Right lobe of liver (tissue), 6 donors: ENCODE data around the gene NOS1AP. TPM values are rescaled to one million over a fixed set of nuclear protein-coding genes. Genes with fewer than 3 reads are reported as not detected.

ENCODE experiments used
- ATAC-seq, 4 donors: fragments of 200-7000 bp; cut with Tn5 transposase; one replicate each; pipeline ENCODE4 v1.9.1; 2020; ENCODE audit warnings: mild to moderate bottlenecking in 4 of 4, moderate library complexity in 4 of 4
- DNase-seq, 3 donors: peaks; one replicate each; pipeline ENCODE4 v3.0.0-alpha.2; 2020
- H3K27ac ChIP-seq, 3 donors: fragments of 200-600 bp; one replicate each; pipeline ENCODE4 v1.8.0; 2022
- H3K27me3 ChIP-seq, 2 donors: fragments of 200-600 bp; one replicate each; pipeline ENCODE4 v1.8.0; 2022
- H3K36me3 ChIP-seq, 4 donors: fragments of 200-600 bp; sonication (generic) in 1 of 4; one replicate each; pipeline versions ENCODE4 v1.5.1 to v1.8.0; 2017 to 2022; ENCODE audit warnings: control low read depth in 1 of 4
- H3K4me1 ChIP-seq, 4 donors: fragments of 200-600 bp; sonication (generic) in 1 of 4; one replicate each; pipeline versions ENCODE4 v1.5.1 to v1.8.0; 2017 to 2022; ENCODE audit warnings: control low read depth in 1 of 4
- H3K4me3 ChIP-seq, 3 donors: fragments of 200-600 bp; one replicate each; pipeline ENCODE4 v1.8.0; 2022
- H3K9me3 ChIP-seq, 4 donors: fragments of 200-600 bp; sonication (generic) in 1 of 4; one replicate each; pipeline versions ENCODE4 v1.5.1 to v1.8.0; 2017 to 2022; ENCODE audit warnings: control low read depth in 1 of 4
- POLR2A ChIP-seq: fragments of 450-650 bp; IDR thresholded peaks from one replicate; pipeline ENCODE4 v1.6.1; 2017; ENCODE audit warnings: antibody characterized with exemption, mild to moderate bottlenecking
- WGBS: methylation state at CpG from one replicate; pipeline ENCODE4 v1.1.6; 2018; ENCODE audit warnings: low coverage, low lambda C conversion rate; ENCODE audit not compliant: insufficient coverage; ENCODE audit errors: missing lambda C conversion rate; 5-methylcytosine and 5-hydroxymethylcytosine counted together
- intact Hi-C, 2 donors: fragments of 100-400 bp; cut with DNase I; formaldehyde crosslinking; loops; one replicate each; pipeline versions ENCODE4 v1.11.2 to v1.14.1; 2022
- long read RNA-seq: library from polyadenylated mRNA; unstranded; transcript quantifications from one replicate; pipeline ENCODE4 v2.0.0, GENCODE V29; 2019
- total RNA-seq, 6 experiments: library from RNA; depleted of rRNA in 2 of 6; stranded (reverse); fragments of >200 nt in 2 of 6; fragmentation: NEBNext Ultra II Directional in 3 of 6; extraction: Animal tissue kit (Norgen Biotek cat#: 25700) in 3 of 6; gene quantifications; one replicate each; pipeline versions ENCODE4 v1.1.0 to v1.2.4, GENCODE V29; 2016 to 2023
- TF ChIP-seq, protein P1 (sequence below), 4 donors: fragments of 200-600 bp in 3 of 4; fragments of 450-650 bp in 1 of 4; IDR thresholded peaks; one replicate each; pipeline versions ENCODE4 v1.5.1 to v1.8.0; 2016 to 2022; ENCODE audit warnings: antibody characterized with exemption in 4 of 4, mild to moderate bottlenecking in 2 of 4
- donor health status: DM: no; HTN: yes; CAD: no.
- donor health status: DM: no; HTN: no; CAD: no.
- donor health status: DM: no; HTN: no; CAD: no.
- donor health status: DM: no; HTN: yes; CAD: no.
- donor health status: DM: no; HTN: yes; CAD: no.

The NOS1AP gene
- total RNA-seq: 10 to 100 TPM in 3 of 6 experiments, 1 to 10 TPM in 3; 4.7 to 24.8 (median 11.6) TPM
- long read RNA-seq, partial matches to known transcripts: 2 of 5 reads
- long read RNA-seq, other reads (novel, unspliced or antisense): 3 of 5 reads

DNA sequence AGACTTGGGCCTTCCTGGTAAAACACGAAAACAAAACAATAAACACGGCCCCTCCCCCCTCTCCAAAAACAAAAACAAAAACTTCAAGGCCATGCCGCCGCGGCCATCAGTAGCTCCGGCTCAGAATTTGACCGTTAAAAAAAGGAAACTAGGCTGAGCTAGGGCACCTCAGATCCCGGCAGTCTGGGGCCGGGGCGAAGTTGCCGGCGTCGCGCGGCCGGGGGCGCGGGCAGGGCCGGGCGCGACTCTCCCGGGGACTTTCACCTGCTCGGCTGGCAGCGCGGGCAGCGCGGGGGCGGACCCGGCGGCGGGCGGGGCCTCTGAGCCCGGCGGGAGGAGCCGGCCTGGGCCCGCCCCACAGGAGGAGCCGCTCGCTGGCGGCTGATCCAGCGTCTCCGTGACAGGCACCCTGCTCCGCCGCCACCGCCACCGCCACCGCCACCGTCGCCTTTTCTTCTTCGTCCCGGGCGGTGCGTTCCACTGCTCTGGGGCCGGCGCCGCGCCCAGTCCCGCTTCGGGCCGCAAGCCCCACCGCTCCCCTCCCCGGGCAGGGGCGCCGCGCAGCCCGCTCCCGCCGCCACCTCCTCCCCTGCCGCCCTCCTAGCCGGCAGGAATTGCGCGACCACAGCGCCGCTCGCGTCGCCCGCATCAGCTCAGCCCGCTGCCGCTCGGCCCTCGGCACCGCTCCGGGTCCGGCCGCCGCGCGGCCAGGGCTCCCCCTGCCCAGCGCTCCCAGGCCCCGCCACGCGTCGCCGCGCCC lies at the start of gene NOS1AP:
NOS1AP (plus strand) TSS at position 358 of the 760 bp plus-strand sequence. CDS start 487 bp downstream, outside the sequence.
- Histone ChIP-seq H3K9me3 (no peaks in the 10 kb centered on the region), H3K36me3 (no peaks in the 10 kb centered on the region), H3K4me1 (peaks cover 0 to 31% (median 0%) of the 10 kb centered on the region in 4 donors), H3K4me3 (peak within 1 kb of the TSS; percentile 73 to 83 (median 74)), H3K27ac (peak within 1 kb of the TSS; percentile 69 to 85 (median 81)), H3K27me3 (no peaks in the 10 kb centered on the region)
- peak; percentile 91 for TF ChIP-seq POLR2A
- TF ChIP-seq, protein P1, sequence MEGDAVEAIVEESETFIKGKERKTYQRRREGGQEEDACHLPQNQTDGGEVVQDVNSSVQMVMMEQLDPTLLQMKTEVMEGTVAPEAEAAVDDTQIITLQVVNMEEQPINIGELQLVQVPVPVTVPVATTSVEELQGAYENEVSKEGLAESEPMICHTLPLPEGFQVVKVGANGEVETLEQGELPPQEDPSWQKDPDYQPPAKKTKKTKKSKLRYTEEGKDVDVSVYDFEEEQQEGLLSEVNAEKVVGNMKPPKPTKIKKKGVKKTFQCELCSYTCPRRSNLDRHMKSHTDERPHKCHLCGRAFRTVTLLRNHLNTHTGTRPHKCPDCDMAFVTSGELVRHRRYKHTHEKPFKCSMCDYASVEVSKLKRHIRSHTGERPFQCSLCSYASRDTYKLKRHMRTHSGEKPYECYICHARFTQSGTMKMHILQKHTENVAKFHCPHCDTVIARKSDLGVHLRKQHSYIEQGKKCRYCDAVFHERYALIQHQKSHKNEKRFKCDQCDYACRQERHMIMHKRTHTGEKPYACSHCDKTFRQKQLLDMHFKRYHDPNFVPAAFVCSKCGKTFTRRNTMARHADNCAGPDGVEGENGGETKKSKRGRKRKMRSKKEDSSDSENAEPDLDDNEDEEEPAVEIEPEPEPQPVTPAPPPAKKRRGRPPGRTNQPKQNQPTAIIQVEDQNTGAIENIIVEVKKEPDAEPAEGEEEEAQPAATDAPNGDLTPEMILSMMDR (IDR thresholded peaks at IDR 0.05): peak in 1 of 4 donors; percentile 8
- DNase-seq (peak; percentile 92 to 95 (median 93)), ATAC-seq (peak; percentile 94 to 98 (median 96))
- WGBS: 0% methylated on average over 9 of the region's 95 CpGs
- intact Hi-C loops: loop anchor here in 1 of 2 donors (10.0 kb wide), 1 partner anchor 55 kb away; no protein-coding TSS in a partner anchor

DNA sequence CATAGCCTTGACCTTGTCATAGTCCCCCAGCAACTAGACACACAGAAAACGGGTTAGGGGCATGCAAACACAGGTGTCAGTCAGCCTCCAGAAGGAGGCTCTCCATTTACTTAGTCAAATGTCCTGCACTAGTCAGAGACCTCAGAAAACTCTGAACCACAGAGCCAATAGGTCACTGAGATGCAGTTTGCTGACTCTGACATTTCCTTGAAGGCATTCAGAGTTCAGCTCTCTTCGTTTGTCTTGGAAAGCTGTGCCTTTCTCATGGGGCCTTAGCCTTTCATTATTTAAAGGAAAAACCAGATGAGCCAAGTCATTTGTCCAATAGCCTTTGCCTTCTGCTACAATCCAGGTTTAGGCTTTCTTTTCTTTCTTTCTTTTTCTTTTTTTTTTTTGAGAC lies 49.3 kb upstream of the NOS1AP start:
- Histone ChIP-seq H3K27ac (no peak overlapping the region), H3K4me1 (peaks cover 0 to 10% (median 0%) of the 10 kb centered on the region in 4 donors), H3K36me3 (no peaks in the 10 kb centered on the region), H3K4me3 (no peak overlapping the region), H3K9me3 (no peaks in the 10 kb centered on the region), H3K27me3 (peaks cover 0 to 11% of the 10 kb centered on the region in 2 donors)
- no peak for ATAC-seq
- intact Hi-C loops: no loop called here
- WGBS: 45% methylated on average over 2 of the region's 2 CpGs
- DNase-seq: no peak
- TF ChIP-seq POLR2A: no peak
- TF ChIP-seq, protein P1 (IDR thresholded peaks at IDR 0.05): no peak

DNA sequence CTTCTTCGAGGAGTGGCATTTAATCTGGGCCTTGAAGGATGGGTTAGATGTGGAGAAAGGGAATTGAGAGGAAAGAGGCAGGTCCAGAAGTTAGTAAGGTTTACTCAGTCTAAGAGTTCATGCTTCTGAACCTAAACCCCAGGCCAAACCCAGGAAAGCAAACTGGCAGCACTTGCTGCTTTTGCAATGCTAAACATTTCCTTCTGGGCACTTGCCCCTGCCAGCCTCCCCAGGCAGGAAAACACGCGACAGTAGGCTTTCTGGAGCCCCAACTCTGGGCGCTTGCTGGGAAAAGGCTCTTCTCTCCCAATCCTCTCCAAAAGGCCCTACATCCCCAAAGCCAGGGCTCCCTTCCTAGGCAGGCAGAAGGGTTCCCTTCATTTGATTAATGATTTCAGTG lies 48.4 kb upstream of the NOS1AP start:
- no peak for DNase-seq
- H3K9me3 ChIP-seq: no peaks in the 10 kb centered on the region
- intact Hi-C loops: no loop called here
- H3K36me3 ChIP-seq: no peaks in the 10 kb centered on the region
- no peak overlapping the region for H3K4me3 ChIP-seq
- peaks cover 0 to 11% of the 10 kb centered on the region in 2 donors for H3K27me3 ChIP-seq
- 50% methylated on average over 1 of the region's 4 CpGs for WGBS
- peaks cover 0 to 10% (median 0%) of the 10 kb centered on the region in 4 donors for H3K4me1 ChIP-seq
- H3K27ac ChIP-seq: no peak overlapping the region
- no peak for ATAC-seq
- TF ChIP-seq, protein P1 (IDR thresholded peaks at IDR 0.05): no peak
- no peak for TF ChIP-seq POLR2A

DNA sequence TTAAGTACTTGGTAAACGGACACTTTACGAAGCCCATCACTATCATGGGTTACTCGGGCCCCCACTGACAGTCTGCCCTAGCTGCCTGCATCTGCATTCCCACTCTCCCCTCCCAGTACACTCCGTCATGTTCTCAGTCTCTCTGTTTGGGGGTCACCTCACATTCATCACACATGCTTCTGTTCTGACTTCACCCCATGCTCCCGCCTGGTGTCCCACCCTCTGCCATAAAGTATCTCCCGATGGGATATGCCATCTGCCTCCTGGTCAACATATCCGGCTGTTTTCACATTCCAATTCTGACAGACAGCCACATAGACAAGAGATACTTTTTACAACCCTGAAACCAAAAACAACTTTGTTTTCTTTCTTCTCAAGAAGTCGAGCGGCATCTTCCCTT lies 46.9 kb upstream of the NOS1AP start:
- 81% methylated on average over 9 of the region's 9 CpGs for WGBS
- Histone ChIP-seq H3K27ac (no peak overlapping the region), H3K36me3 (no peaks in the 10 kb centered on the region), H3K4me1 (peaks cover 0 to 10% (median 0%) of the 10 kb centered on the region in 4 donors), H3K4me3 (no peak overlapping the region), H3K27me3 (peaks cover 0 to 11% of the 10 kb centered on the region in 2 donors), H3K9me3 (no peaks in the 10 kb centered on the region)
- no peak for DNase-seq
- intact Hi-C loops: no loop called here
- TF ChIP-seq, protein P1 (IDR thresholded peaks at IDR 0.05): no peak
- no peak for TF ChIP-seq POLR2A
- no peak for ATAC-seq
